HG03060 (cell line): ENCODE measurements around the gene CD81.

Experiments
- ATAC-seq: cut with Tn5 transposase; IDR thresholded peaks from one replicate; pipeline ENCODE4 v1.9.1; 2021; ENCODE audit warnings: low read depth, moderate number of reproducible peaks; ENCODE audit not compliant: unreplicated experiment

Gene CD81

GRCh38 chr11:2432628-2433071 lies 55.5 kb downstream of the CD81 start:
- ATAC-seq, result no peak

GRCh38 chr11:2433106-2433925 lies 56.2 kb downstream of the CD81 start:
- ATAC-seq, result no peak

- ATAC-seq, result no peak
Measured at GRCh38 chr11:2434008-2434407, 56.9 kb downstream of the CD81 start.

GRCh38 chr11:2434506-2435255 lies 57.6 kb downstream of the CD81 start:
- no peak for ATAC-seq

- ATAC-seq, result no peak
Measured at GRCh38 chr11:2435288-2436012, 58.3 kb downstream of the CD81 start.

GRCh38 chr11:2436013-2436520 lies 59.0 kb downstream of the CD81 start:
- no peak for ATAC-seq

GRCh38 chr11:2436521-2437031 lies 59.5 kb downstream of the CD81 start:
- no peak for ATAC-seq

GRCh38 chr11:2437516-2437915 lies 60.4 kb downstream of the CD81 start:
- no peak for ATAC-seq

- no peak for ATAC-seq
Measured at GRCh38 chr11:2439820-2440219, 62.7 kb downstream of the CD81 start.

GRCh38 chr11:2440646-2441045 lies 63.5 kb downstream of the CD81 start:
- ATAC-seq, result no peak

- ATAC-seq, result no peak
Measured at GRCh38 chr11:2441171-2441570, 64.1 kb downstream of the CD81 start.

GRCh38 chr11:2442589-2442988 lies 65.5 kb downstream of the CD81 start:
- ATAC-seq, result no peak

- no peak for ATAC-seq
Measured at GRCh38 chr11:2443406-2443805, 66.3 kb downstream of the CD81 start.

- no peak for ATAC-seq
Measured at GRCh38 chr11:2443881-2444820, 67.0 kb downstream of the CD81 start, which contains the start of gene TRPM5. TSS of gene TRPM5 (minus strand) at chr11:2444514. CDS start at chr11:2423036, 21,478 bp downstream.

GRCh38 chr11:2444821-2445745 lies 68.0 kb downstream of the CD81 start, which contains the start of gene KCNQ1:
TSS of gene KCNQ1 (plus strand) at chr11:2445008. CDS start at chr11:2445099, 91 bp downstream.
- ATAC-seq, result no peak

- ATAC-seq, result no peak
Measured at GRCh38 chr11:2445746-2446551, 68.8 kb downstream of the CD81 start.

- no peak for ATAC-seq
Measured at GRCh38 chr11:2446590-2447252, 69.6 kb downstream of the CD81 start.
